Measurements from ENCODE around the gene SRBD1.

The SRBD1 gene

DNA sequence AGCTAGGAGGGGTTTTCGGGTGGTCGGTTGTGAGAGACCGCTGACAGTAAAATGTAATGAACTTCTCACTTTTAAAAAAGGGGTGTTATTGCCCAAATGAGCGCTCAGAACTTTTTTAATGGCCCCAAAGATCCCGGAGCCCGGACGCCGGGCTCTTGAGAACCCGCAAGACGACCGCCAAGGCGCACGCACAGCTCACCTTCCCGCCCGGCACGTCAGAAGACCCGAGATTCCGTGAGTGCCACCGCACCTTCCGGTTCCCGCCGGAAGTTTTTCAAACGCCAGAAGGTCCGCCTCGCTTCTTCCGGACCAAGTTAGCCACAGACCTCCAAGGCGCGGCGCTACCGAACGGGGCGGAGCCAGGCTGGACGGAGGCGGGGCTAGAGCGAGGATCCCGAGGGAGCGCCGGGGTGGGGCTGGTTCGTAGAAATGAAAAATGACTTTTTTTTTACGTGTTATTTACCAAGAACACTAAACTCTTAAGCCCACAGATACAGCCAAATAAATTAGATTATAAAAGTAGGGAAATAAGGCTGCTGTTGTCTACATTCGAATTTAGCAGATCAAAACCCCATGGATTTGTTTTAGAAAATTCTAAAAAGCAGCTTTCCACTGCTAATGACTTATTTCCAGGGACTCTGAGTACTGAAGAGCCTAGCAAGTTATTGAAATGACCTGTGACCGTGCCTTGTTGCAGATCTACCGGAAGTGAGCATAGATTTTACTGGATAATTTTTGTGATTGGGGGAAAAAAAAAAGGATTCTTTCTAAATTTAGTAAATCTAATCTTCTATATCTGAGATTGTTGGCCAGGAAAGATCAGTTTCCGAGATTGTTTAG lies at the start of gene SRBD1:
Gene SRBD1 (minus strand): TSS at position 248 of the 840 bp plus-strand sequence. CDS start 5,826 bp downstream, outside the sequence.
- DNase-seq, result peak; percentile 97

DNA sequence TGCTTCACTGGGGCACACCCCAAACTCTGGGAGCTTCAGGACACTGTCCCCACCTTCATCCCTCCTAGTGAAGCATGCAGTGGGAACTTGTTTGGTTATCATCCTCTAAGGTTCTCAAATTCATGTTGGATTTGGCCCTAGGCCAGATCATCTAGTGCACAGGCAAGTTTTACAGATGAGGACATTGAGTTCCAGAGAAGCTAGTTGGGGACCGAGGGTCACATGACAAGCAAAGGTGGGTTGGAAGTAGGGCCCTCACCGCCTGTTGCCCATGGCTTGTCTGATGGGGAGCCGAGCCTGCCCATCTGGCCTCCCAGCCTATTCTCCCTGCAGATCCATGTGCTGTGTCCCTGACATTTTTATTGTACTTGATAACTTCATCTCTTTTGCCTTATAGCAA lies 43.2 kb upstream of the SRBD1 start:
- DNase-seq, result no peak

DNA sequence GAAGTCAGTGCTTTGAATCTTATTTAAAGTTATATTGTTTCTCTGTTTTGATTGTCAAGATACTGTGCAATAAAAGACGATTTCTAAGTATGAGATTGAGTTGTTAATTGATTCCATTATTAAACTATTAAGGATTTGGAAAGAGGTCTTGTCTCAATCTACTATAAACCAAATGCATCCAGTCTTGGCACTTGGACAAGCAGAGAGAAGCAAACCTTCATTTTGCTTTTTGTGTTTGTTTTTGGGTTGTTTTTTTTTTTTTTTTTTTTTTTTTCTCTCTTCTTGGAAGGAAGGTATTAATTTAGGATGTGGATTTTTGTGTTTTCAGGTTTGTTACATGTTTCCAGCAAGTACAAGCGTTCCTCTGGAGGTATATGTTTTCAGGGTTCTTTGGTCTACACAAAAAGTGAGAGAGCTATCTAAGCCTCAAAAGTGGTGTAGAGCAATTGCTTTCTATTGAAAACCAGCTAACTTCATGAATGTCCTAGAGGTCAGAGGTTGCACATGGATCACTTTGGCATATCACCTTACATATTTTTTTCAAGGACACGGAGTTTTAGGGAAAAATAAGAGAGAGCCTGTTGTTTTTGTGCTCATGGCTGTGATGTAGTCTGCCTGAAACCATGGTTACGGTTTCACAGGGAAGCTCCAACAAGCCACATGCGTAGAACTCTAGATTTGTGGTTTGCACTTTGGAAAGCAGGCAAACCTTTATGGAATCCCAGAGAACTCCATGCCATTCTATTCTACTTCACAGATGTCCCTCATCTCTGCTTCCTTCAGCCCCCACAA lies 42.3 kb upstream of the SRBD1 start:
- DNase-seq, result no peak

- DNase-seq, result peak; percentile 41
These were observed 41.3 kb upstream of the SRBD1 start for GRCh38 chr2:45652090-45653031.

DNA sequence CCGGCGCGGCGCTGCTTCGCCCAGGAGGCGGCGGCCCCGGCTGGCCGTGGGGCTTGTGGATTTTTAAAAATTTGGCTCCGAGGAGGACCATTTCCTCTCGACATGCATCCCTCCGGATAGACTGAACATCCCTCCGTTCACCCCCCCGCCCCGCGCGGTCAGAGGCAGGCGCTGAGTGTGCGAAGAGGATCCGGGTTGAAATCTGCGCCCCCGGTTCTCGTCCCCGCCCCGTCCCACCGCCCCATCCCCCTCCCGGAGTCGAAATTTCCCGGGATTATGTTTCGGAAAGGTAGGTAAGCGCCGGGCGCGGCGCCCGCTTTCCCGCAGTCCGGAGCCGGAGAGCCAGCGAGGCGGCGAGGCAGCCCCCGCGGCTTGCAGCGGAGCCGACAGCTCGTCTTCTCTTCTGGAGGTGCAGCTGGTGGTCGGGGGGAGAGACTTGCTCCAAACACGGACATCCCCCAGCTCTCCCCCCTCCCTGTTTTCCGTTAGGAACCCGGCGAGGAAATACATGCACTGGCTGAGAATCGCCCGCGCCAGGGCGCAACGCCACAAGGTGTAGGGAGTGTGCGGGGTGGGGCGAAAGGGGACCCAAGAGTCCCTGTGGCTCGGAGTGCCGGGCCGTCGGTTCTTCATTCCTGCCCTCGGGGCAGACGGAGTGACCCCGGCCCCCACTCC lies 40.5 kb upstream of the SRBD1 start, which contains the start of gene PRKCE:
Gene PRKCE (plus strand): TSS at position 261 of the 675 bp plus-strand sequence.
- peak; percentile 72 for DNase-seq

DNA sequence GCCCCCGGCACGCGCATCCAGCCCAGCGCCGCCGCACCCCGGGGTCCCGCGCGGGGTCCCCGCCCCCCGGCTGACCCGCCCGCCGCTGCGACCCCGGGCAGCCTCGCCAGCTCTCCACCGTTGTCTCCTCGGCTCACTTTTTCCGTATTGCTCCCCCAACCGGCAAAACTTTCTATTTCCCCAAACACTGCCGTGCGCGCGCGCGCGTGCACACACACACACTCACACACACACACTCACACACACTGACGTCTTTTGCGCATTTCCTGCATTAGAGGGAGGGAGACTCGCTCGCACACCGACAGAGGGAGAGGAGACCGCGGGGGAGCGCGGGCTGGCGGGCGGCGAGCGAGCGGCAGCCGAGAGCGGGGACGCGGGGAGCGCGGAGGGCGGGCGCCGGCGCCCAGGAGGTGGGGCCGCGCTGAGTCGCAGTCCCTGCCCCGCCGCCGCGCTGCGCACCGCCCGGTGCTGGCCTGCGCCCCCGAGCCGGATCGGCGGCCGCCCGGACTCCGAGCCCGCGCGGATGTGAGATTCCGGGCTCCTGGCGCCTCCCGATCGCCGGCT lies 39.9 kb upstream of the SRBD1 start:
- DNase-seq, result peak; percentile 90

GRCh38 chr2:45649858-45650811 lies 39.1 kb upstream of the SRBD1 start:
- peak; percentile 75 for DNase-seq

GRCh38 chr2:45649462-45649857 lies 38.4 kb upstream of the SRBD1 start:
- DNase-seq, result no peak

- DNase-seq, result no peak
These were observed 37.6 kb upstream of the SRBD1 start for GRCh38 chr2:45648636-45649035.

GRCh38 chr2:45647986-45648520 lies 37.0 kb upstream of the SRBD1 start:
- DNase-seq, result no peak

DNA sequence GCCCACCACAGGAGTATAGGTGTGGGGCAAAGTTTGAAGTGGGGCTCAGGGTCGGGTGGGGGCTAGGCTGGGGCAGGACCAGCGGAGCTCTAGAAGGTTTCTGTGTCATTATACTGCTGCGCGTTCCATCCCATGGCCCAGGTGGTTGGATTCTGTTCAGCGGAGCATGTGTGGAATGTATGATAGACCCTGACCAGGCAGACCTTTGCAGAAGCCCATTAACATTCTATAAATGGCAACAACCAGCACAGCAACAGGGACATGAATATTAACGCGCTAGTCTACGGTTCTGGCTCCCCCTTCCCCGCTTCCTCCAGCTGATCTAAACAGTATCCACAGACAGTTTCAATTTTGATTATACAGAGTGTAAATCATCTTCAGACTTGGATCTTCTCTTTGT lies 36.3 kb upstream of the SRBD1 start:
- no peak for DNase-seq

DNA sequence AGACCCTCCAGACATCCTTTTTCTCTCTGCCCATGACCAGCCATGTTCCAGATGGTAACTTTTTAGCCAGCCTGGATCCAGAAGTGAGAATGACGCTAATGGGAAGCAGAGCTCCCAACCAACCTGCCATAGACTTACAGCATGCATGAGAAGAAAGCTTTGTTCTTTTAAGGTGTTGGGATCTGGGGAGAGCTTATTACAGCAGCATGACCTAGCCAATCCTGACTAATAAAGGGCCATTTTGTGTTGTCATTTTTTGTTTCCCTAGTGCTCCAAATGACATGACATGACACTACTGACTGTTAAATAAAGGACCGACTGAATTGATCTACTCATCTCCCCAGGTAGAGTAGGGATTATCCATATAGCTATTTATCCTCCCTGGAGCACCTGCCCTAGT lies 35.2 kb upstream of the SRBD1 start:
- DNase-seq, result no peak

- peak; percentile 78 for DNase-seq
These were observed 32.8 kb upstream of the SRBD1 start for GRCh38 chr2:45643543-45644542.

GRCh38 chr2:45643095-45643494 lies 32.0 kb upstream of the SRBD1 start:
- DNase-seq, result no peak

DNA sequence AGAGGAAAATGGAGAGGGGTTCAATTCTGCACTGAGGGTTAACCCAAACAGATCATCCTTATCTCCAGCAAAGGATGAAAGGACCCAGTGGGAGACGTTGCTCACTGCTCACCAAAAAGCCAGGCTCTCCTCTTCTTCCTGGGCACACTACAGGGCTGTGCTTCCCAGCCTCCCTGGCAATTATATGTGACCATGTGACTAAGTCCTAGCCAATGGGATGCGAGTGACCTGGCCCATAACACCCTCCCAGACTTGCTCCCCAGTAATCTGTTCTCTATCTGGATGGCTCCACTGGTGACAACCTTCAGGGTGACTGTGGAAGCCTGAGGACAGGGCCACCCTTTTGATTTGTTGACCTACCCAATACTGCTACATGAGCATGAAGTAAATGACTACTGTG lies 29.5 kb upstream of the SRBD1 start:
- DNase-seq, result no peak

DNA sequence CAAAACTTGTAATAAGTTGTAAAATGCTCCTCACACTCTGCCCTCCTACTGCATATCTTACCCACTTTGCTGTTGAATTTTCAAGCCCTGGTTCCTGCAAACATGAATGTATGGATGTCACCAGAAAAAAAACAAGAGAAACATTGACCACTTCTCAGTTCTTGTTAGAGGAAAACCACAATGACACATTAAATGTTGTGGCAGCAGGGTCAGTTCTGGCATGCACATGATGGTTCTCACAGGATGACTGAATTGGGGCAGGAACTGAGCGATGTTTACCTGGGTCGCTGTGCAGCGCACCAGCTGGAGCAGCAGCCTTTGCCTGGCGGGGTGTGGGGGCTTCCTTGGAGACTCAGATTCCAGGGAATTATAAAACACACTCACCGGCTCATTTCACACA lies 26.4 kb upstream of the SRBD1 start:
- no peak for DNase-seq

GRCh38 chr2:45636008-45636407 lies 24.9 kb upstream of the SRBD1 start:
- DNase-seq, result no peak

DNA sequence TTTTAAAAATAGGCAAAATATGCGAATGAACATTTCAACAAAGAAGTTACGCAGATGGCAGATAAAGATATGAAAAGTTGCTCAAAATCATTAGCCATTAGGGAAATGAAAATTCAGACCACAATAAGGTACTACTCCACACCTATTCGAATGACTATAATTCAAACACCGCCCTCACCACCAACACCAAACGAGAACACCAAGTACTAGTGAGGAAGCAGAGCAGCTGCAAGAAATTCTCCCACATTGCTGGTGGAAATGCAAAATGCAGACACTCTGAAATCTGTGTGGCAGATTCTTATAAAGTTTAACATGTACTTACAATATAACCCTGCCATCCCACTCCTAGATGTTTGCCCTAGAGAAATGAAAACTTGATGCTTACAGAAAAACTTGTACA lies 23.2 kb upstream of the SRBD1 start:
- no peak for DNase-seq

GRCh38 chr2:45631955-45632354 lies 20.9 kb upstream of the SRBD1 start:
- DNase-seq, result no peak
